ENCODE results near the gene MLLT10.
"Not testable (repeated sequence)": the region's sequence is repeated elsewhere in the genome, so short reads cannot be mapped to it uniquely, and the experiment has no call there.

The MLLT10 gene

GRCh38 chr10:21604651-21605050, 70.6 kb downstream of the MLLT10 start:
- no peak for DNase-seq (ENCODE audit: low read depth in 2 of 2)
- no peak overlapping the region for H3K4me3 ChIP-seq (replicated peaks in 1 of 2; ENCODE audit: low read depth in 2 of 2, low read length in 2 of 2)
- TF ChIP-seq CTCF (IDR thresholded peaks at IDR 0.05; ENCODE audit: low read depth, low read length): no peak

- H3K4me3 ChIP-seq (replicated peaks in 1 of 2; ENCODE audit: low read depth in 2 of 2, low read length in 2 of 2): no peak overlapping the region
- TF ChIP-seq CTCF (IDR thresholded peaks at IDR 0.05; ENCODE audit: low read depth, low read length): no peak
- no peak for DNase-seq (ENCODE audit: low read depth in 2 of 2)
Observed at GRCh38 chr10:21607907-21608306, 73.9 kb downstream of the MLLT10 start.

- DNase-seq (ENCODE audit: low read depth in 2 of 2): no peak
- no peak overlapping the region for H3K4me3 ChIP-seq (replicated peaks in 1 of 2; ENCODE audit: low read depth in 2 of 2, low read length in 2 of 2)
- no peak for TF ChIP-seq CTCF (IDR thresholded peaks at IDR 0.05; ENCODE audit: low read depth, low read length)
Observed at GRCh38 chr10:21614000-21614399, 80.0 kb downstream of the MLLT10 start.

- H3K4me3 ChIP-seq (replicated peaks in 1 of 2; ENCODE audit: low read depth in 2 of 2, low read length in 2 of 2): no peak overlapping the region
- no peak for TF ChIP-seq CTCF (IDR thresholded peaks at IDR 0.05; ENCODE audit: low read depth, low read length)
- peak in 1 of 2 donors; percentile 19 for DNase-seq (ENCODE audit: low read depth in 2 of 2)
Observed at GRCh38 chr10:21617267-21617666, 83.2 kb downstream of the MLLT10 start.

- TF ChIP-seq CTCF (IDR thresholded peaks at IDR 0.05; ENCODE audit: low read depth, low read length): no peak
- no peak overlapping the region for H3K4me3 ChIP-seq (replicated peaks in 1 of 2; ENCODE audit: low read depth in 2 of 2, low read length in 2 of 2)
- no peak for DNase-seq (ENCODE audit: low read depth in 2 of 2)
Observed at GRCh38 chr10:21623291-21623690, 89.3 kb downstream of the MLLT10 start.

GRCh38 chr10:21624421-21624820, 90.4 kb downstream of the MLLT10 start:
- DNase-seq (ENCODE audit: low read depth in 2 of 2); H3K4me3 ChIP-seq (replicated peaks in 1 of 2; ENCODE audit: low read depth in 2 of 2, low read length in 2 of 2): not testable (repeated sequence)

GRCh38 chr10:21624951-21625350, 90.9 kb downstream of the MLLT10 start:
- no peak for DNase-seq (ENCODE audit: low read depth in 2 of 2)
- no peak overlapping the region for H3K4me3 ChIP-seq (replicated peaks in 1 of 2; ENCODE audit: low read depth in 2 of 2, low read length in 2 of 2)
- TF ChIP-seq CTCF (IDR thresholded peaks at IDR 0.05; ENCODE audit: low read depth, low read length): no peak

All from cardiac fibroblast (primary cell).